ENCODE measurements around the gene POLR3A.
A peak's percentile ranks its signal among the peaks of the same experiment; 100 is the strongest.

The POLR3A gene

DNA sequence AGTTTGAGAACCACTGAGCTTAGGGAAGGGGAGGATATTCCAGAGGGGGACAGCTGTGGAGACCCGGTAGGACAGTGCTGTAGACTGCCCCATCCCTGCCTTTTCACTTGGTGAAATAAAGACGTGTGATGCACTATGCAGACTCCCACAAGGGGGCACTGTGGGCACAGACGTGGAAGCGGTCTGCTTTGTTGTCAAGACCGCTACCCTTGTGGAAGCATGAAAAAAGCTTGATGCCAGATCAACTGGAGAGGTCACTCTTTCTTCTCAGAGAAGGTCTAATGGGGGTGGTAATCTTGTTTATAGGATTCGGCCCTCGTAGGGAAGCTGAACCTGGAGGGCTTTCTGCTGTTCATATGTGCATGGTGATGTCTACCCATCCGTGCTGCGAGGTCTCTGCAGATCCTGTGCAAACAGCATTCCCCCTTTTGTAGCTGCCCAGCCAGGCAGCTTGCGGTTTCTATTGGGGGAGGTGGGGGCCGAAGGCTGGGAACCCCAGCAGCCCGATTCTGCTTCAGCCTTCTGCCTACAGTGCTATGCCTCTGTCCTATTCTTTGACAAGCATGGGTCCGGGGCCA lies 18.1 kb upstream of the POLR3A start:
- peak; percentile 64 to 73 for DNase-seq (ENCODE audit: low read depth in 1 of 2, low spot score in 1 of 2)

DNA sequence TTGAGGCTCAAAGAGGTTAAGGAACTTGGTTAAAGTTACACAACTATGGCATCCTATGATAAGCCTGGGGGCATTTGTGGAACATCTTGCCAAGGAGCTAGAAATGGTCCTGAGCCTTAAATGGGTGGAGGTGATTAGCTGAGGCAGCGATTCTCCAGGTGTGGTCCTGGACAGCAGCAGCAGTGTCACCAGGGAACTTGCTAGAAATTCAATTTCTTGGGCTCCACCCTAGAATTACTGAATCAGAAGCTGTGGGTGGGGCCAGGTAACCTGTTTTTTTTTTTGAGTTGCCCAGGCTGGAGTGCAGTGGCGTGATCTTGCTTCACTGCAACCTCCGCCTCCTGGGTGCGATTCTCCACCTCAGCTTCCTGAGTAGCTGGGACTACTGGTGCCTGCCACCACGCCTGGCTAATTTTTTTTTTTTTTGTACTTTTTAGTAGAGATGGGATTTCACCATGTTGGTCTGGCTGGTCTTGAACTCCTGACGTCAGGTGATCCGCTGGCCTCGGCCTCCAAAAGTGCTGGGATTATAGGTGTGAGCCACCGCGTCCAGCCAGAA lies 17.5 kb upstream of the POLR3A start:
- DNase-seq (ENCODE audit: low read depth in 1 of 2, low spot score in 1 of 2), result no peak

DNA sequence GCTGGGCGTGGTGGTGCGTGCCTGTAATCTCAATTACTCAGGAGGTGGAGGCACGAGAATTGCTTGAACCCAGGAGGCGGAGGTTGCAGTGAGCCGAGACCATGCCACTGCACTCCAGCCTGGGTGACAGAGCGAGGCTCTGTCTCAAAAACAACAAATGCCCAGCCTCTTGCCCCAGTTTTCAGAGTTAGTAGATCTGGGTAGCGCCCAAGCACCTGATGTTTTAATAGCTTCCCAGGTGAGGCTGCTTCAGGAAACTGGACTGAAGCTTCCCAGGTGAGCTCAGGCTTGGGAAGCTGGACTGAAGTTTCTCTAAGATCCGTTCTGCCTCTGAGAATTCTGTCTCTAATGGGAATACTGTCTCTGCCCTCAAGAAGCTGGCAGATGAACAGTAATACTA lies 16.5 kb upstream of the POLR3A start:
- no peak for DNase-seq (ENCODE audit: low read depth in 1 of 2, low spot score in 1 of 2)

DNA sequence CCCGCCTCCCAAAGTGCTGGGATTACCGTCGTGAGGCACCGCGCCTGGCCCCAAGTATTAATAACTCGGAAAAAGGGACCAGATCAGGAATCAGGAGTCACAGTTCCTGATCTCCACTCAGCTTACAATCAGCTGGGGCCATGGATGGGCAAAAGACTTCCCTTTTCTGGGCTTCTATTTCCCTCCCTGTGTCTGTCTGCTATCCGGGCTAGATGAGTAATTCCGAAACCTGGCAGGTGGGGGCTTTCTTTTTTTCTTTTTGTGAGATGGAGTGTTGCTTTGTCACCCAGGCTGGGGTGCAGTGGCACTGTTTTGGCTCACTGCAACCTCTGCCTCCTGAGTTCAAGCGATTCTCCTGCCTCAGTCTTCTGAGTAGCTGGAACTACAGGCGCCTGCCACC lies 15.9 kb upstream of the POLR3A start:
- no peak for DNase-seq (ENCODE audit: low read depth in 1 of 2, low spot score in 1 of 2)

DNA sequence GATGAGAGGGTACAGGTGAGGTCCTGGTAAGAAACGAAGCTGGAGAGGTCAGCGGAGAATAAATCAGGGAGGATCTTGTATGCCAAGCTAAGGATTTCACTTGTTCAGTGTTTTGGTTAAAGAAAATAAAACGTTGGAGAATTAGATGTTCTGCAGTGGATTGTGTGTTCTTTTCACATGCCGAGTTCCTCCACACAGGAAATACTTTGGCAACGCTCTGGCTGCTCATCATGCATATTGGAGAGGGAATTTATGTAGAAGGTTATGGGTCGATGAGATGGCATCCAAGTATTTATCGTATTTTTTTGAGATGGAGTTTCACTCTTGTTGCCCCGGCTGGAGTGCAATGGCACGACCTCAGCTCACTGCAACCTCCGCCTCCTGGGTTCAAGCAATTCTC lies 15.4 kb upstream of the POLR3A start:
- no peak for DNase-seq (ENCODE audit: low read depth in 1 of 2, low spot score in 1 of 2)

DNA sequence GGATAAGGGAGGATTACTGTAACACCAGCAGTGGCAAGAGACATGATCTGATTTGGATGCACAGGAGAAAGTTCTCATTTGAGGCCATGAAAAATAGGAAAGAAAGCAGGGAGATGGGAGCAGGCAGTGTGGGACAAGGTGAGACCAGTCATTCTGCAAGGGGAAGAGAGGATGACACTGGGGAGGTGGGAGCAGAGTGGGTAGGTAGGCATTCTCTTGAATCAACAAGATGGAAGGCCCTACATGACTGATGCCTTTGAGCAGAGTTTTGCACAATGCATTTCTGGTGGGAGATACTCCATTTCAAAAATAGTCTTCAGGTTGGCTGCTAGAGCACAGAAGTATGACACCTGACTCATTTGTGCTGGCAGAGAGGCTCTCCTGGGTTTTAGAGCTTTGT lies 14.9 kb upstream of the POLR3A start:
- DNase-seq (ENCODE audit: low read depth in 1 of 2, low spot score in 1 of 2), result no peak

DNA sequence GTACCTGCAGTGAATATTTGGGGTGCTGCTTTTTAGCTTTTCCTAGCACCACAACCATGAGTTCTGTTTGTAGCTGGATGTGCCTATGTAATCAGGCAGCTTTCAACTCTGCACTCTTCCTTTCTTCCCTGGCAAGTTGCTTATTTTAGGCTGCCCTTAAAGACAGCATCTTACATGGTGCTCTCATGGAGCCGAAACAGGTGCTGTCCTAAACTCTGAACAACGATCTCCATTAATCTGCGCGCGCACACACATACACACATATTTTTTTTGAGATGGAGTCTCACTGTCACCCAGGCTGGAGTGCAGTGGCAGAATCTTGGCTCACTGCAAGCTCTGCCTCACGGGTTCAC lies 13.4 kb upstream of the POLR3A start:
- DNase-seq (ENCODE audit: low read depth in 1 of 2, low spot score in 1 of 2), result no peak

DNA sequence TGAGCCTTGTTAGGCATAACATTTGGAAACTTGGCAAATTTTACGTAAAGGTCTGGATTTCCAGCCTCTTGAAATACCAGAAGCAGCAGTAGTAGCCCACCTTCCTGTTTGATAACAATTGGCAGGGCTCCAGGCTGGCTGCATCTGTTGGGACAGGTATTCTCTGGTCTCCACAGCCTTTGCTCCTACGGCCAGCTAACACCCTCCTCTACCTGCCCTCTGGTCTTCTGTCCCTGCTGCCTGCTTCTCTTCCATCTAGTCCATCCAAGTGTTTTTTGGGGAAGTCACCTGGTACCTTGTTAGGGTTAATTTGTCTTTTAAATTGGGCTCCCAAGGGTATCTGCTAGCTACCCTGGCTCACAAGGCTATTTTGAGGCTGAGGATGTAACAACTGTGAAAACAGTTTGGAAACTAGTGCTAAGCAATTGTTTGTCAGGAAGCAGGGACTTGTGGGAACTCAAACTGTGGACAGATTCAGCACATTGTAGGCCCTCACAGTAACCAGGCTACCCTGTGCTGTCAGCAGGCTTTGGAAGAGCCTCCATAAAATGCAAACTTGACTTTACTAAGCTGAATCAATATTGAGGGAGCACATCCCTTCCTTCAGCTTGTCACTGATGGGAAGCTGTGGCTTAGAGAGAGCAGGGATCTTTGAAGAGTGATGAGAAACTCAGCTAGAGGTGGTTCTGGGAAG lies 12.9 kb upstream of the POLR3A start:
- no peak for DNase-seq (ENCODE audit: low read depth in 1 of 2, low spot score in 1 of 2)

DNA sequence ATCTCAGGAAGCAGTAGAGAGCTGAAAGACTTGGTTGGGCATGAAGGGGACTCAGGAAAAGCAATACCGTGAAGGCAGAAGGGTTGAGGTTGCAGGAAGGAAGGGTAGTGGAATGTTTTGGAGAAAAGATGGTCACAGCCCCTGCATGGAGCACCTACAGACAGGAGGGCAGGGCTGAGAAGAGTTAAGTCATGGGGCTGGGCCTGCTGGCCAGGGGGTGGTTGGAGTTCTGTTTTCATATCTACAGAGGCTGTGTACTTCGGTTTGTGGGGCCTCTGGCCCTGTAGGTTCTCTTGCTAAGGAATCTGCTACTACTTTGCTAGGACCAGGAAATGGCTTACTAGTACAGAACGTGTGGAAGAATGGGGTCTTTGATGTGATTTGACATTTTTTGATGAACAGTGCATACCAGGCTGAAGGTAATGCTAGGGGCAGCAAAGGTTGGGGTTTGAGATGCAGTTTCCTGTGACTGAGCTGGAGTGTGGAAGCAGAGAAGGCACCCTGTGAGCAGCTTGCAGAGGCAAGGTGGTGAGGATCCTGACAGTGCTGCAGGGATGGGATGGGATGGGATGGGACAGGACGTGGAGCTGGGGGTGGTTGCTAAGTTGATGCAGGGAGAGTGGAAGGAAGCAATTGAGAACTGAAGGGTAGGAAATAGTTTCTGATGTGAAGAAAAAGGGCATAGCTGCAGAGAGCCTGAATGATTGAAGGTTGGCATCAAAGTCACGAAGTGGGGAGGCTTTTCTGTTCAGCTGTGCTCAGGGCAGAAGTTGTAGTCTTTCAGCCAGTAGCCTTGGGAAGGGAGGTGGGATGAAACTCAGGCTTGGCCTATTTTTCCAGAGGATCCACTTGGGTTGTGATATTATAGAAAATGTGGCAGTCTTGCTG lies 12.1 kb upstream of the POLR3A start:
- DNase-seq (ENCODE audit: low read depth in 1 of 2, low spot score in 1 of 2), result no peak

DNA sequence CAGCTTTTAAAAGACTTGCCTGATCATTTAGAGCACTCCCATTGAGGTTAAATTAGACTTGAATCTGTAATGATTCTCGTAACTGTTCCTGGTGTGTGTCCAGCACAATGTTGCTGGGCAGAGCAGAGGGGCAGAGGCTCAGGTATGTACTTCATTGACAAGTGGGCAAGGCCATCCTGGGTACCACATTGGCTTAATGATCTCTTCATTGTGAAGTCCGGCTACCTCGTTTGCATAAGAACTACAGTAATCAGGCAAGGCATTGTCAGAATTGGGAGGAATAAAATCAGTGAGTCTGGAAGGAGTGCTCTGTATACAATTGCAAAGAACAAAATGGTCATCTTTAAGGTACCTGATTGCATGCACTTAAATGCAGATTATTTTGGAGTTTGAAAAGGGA lies 10.4 kb upstream of the POLR3A start:
- no peak for DNase-seq (ENCODE audit: low read depth in 1 of 2, low spot score in 1 of 2)

DNA sequence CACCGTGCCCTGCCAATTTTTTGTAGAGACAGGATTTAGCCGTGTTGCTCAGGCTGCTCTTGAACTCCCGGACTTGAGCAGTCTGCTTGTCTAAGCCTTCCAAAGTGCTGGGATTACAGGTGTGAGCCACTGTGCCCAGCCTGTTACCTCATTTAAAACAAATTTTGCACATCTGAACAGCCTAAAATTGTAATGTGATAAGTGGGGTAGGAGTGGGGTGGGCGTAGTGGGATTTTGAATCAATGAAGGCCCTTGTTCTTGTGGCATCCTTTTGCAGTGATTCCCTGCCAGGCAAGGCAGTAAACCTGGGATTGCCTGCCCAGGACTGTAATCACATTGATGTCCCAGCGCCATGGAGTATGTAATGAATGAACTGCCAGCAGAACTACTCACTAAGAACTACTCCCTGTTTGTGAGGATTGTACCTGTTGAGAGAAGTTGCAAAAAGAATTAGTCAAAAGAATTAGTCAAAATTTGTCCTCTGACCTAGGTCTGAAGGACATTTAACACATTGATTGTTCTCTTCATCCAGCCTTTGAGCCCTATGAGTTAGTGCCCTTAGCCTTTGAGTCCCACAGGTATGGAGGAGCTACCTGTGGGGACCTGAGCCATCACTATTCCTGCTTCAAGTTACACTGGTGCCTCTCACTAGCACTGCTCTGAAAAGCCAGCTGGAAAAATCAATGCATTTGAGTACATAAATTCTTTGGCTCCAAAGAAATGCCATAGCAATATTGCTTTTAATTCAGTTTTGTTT lies 9.7 kb upstream of the POLR3A start:
- no peak for DNase-seq (ENCODE audit: low read depth in 1 of 2, low spot score in 1 of 2)

DNA sequence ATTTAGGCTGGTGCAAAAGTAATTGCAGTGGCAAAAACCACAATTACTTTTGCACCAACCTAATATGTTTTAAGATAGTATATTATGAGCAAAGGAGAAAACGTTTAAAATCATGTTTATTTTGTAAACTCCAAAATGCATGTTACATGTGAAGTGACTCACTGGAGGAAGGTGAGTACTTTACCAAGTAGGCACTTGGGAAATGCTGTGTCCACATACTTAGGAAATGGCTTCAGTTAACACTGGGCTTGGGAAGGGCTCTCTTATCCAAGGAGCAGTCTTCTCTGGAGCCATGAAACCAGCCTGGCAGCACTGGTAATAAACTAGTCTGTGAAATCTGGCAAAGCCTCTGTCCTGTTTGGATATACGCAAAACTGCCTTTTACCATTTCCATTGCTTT lies 8.8 kb upstream of the POLR3A start:
- DNase-seq (ENCODE audit: low read depth in 1 of 2, low spot score in 1 of 2), result no peak

DNA sequence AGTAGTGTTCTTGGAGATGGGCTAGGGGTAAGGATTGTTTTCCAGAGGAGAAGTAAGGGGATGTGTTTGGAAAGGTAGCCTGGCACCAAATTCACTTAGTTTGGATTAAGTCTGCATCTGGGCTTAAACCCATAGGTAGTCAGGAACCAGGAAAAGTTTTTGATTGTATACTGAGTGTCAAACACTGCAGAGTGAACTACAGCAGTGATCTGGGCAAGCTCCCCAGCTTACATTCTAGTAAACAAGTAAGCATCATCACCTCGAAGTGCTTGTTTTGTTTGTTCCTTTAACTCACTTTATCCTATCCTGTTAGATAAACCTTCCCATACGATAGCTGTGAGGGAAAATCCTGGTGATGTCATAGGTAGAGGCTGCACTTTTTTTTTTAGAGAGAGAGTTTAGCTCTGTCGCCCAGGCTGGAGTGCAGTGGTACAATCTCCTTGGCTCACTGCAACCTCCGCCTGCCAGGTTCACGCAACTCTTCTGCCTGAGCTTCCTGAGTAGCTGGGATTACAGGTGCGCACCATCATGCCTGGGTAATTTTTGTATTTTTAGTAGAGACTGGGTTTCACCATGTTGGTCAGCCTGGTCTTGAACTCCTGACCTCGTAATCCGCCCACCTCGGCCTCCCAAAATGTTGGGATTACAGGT lies 6.7 kb upstream of the POLR3A start:
- DNase-seq (ENCODE audit: low read depth in 1 of 2, low spot score in 1 of 2), result no peak

DNA sequence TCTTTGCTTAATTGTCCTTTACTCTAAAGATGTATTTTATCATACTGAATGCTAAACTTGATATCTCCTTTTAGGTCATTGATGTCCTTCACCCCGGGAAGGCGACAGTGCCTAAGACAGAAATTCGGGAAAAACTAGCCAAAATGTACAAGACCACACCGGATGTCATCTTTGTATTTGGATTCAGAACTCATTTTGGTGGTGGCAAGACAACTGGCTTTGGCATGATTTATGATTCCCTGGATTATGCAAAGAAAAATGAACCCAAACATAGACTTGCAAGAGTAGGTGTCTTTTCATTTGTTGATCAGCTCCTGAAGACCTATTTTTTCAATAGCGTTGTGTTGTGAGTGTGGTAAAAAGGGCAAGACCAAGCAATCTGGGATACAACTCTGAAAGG lies 6.1 kb upstream of the POLR3A start:
- no peak for DNase-seq (ENCODE audit: low read depth in 1 of 2, low spot score in 1 of 2)

DNA sequence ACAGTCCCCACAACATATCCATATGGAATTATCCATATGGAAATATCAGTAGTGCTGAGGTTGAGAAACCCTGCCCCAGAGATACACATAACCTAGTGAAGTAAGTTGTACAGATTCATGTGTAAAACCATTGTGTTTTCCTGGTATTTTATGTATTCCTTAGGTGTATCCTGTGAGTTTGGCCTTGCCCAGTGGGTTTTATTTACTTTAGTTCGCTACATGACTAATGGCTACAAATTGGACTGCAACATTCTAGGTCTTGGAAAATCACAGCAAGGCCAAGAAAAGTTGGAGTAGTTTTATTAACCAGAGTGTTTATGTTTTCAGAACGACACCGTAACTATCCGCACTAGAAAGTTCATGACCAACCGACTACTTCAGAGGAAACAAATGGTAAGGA lies 5.7 kb upstream of the POLR3A start:
- DNase-seq (ENCODE audit: low read depth in 1 of 2, low spot score in 1 of 2), result no peak

DNA sequence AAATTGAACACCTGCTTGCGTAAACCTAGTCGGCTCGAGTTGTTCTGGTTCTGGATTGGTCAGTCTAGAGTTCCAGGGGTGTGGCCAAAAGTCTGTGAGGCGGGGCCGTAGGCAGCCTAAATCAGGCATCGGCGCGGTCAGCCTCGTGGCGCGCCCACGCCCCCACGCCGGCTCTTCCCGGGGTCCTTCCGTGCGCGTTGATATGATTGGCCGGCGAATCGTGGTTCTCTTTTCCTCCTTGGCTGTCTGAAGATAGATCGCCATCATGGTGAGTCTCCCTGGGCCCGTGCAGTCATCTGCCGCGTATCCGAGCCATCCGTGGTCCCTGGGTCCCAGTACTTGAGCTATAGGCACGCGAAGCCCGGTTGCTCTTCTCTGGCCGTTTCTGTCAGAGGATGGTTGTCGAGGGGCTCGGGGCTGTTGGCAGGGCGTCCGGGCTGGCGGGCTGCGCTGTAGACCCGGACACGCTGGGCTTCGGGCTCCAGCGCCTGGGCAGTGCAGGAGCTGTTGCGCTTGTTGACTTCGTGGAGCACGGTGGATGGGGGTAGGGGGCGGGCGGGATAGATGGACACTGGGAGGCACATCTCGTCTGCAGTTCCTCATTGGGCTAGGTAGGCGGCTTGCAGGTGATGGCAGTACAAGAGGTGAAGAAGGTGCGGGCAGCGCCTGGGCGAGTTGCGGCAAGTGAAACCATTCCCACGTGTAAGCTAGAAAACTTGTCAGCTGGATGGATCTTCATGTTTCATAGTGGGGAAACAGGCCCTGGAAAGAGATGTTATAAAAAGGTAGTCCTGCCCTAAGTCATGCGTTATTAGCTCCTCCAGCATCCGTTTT lies 4.5 kb upstream of the POLR3A start, which contains the start of gene RPS24:
RPS24 (plus strand) TSS at position 227 of the 834 bp plus-strand sequence; CDS start at position 266, 39 bp downstream.
- peak; percentile 90 to 92 for DNase-seq (ENCODE audit: low read depth in 1 of 2, low spot score in 1 of 2)

DNA sequence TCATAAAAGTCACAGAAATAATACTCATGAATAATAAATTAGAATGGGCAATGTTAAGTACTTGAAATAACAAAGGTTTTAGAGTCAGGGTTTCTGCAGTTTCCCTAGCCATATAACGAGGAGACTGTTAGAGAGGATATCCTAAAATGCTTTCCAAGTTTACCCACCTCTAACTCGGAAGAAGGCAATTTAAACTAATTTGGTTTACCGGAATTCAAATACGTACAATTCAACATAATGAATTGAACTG lies 4.0 kb upstream of the POLR3A start:
- DNase-seq (ENCODE audit: low read depth in 1 of 2, low spot score in 1 of 2), result no peak

DNA sequence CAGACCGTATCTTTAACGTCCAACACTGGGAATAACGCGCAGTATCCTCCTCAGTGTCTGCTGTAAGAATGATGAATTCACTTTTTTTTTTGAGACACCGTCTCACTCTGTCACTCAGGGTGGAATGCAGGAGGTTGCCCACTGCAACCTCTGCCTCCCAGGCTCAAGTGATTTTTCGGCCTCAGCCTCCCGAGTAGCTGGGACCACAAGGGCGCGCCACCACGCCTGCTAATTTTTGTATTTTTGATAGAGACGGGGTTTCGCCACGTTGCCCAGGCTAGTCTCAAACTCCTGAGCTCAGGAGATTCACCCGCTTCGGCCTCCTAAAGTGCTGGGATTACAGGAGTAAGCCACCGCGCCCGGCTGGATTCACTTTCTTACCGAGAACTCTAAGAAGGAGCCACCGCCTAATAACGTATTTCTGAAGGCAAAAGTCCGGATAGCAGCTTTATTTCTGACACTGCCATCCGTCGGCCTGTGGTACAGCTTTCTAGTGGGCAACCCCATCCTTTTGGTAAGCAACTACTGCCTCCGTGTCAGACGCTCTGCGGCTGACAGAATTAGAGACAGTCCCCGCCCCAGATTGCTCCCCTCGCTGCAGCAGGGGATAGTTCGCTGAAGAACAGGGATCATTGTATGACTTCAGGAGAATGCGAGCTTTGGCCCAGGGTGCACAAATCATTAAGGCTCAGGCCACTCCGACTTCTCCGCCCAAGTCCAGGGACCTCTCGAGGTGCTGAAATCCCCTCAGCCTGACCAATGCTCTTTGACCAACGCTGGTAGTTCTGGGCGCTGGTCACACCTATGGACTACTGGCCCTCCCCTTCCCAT lies 662 bp downstream of the POLR3A start:
- DNase-seq (ENCODE audit: low read depth in 1 of 2, low spot score in 1 of 2), result no peak

DNA sequence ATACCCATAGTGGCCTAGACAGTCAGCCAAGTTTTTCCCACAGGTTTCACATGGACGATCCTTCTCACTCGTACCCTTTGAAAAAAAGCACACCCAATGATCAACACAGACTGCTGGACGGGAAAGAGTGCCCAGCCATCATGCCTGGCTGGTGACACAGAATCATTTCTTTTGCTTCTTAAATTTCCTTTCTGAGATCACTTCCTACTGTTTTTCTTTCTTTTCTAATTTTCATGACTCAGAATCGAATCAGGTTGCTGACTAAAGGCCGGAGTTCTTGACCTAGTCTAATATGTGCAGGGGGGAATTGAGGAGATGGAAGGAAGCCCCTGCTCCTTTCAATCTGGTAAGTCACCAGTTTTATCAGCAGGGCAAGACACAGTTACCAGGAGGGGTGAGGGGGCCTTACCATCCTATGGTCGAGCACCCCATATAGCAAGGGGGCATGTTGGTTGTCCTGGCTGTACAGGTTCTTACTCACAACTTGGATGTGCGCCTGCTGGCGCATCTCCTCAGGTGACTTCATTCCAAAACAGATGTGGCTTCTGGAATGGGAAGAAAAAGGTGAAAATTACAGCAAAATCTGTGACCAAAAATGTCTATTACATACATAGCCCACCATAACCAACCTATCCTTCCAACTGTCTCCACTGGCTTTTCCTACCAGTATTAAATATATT lies 3.5 kb downstream of the POLR3A start:
- DNase-seq (ENCODE audit: low read depth in 1 of 2, low spot score in 1 of 2), result no peak

Data from stimulated activated CD4-positive, alpha-beta T cell treated with anti-CD3 and anti-CD28 coated beads, Interleukin-15, amount 100 ng/mL, for 1 hour (primary cell).